NCI-H2029 (cell line): ENCODE measurements around the gene FGD6.
"Not testable (repeated sequence)": the region's sequence is repeated elsewhere in the genome, so short reads cannot be mapped to it uniquely, and the experiment has no call there.

Experiments
- DNase-seq: peaks from one replicate; lab custom pipeline; 2025; lab: John Stamatoyannopoulos, UW

FGD6 gene

GRCh38 chr12:95234187-95234586 is 16.9 kb upstream of the FGD6 start:
- DNase-seq: not testable (repeated sequence)

DNA sequence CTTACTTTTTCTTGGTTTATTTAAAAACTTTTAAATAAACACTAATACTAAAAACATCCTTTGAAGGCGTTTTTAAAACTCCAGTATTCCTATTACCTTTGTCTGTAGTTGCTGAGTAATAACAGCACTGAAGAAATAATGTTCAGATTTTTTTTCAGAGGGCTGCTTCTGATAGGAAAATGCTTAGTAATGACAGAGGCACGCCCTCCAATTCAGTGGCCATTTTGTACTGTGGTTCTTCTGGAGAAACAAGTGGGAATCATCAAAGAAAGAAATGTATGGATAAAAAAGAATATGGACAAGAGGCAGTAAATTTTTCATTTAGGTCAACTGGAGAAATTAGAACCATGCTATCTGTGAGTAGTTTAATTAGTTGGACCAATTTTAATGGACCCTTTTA is 13.9 kb upstream of the FGD6 start:
- DNase-seq: no peak

DNA sequence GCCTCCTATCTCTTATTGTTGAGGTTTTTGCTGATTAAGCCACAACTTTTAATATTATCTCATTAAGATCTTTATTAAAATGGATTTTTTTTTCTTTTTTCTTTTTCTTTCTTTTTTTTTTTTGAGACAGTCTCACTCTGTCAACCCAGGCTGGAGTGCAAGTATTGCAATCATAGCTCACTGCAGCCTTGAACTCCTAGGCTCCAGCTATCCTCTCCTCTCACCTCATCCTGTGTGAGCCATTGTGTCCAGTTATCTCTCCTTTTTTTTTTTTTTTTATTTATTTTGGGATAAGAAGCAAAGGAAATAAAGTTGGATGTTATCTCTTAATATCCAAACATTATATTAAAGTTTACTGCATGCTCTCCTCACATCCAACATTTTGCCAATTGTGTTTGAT is 13.0 kb upstream of the FGD6 start:
- DNase-seq: no peak

GRCh38 chr12:95229636-95230035 is 12.4 kb upstream of the FGD6 start:
- no peak for DNase-seq

- no peak for DNase-seq
These were observed 11.3 kb upstream of the FGD6 start for GRCh38 chr12:95228617-95229016.

DNA sequence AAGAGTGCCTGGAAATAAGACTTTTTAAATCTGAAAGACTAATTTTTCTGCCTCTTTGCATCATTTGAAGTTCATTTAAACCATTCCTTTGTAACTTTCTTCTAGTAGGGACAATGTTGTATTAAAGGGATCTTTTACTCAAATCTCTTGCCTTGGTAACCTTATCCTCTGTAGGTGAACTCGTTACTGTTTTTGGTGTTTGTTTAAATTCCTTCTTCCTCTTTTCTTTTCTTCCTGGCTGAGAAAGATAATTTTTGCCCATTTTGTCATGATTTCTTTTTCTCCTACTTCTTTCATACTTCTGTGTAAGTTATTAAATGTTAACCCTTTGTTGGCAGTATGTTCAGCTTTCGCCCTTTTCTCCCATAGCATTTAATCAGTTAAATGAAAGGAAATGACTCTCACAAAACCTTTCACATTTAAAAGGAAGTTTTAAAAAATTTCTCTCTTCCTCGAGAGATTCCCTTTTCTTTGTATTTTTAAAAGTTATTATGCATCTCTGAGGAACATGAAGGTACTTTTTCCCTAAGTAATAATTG is 10.6 kb upstream of the FGD6 start:
- no peak for DNase-seq

- DNase-seq: no peak
These were observed 8.5 kb upstream of the FGD6 start for GRCh38 chr12:95225645-95226212.

- no peak for DNase-seq
These were observed 7.2 kb upstream of the FGD6 start for GRCh38 chr12:95224202-95225170.

GRCh38 chr12:95220726-95221125 is 3.5 kb upstream of the FGD6 start:
- no peak for DNase-seq

GRCh38 chr12:95220190-95220589 is 2.9 kb upstream of the FGD6 start:
- no peak for DNase-seq

- DNase-seq: peak; percentile 57
These were observed 1.2 kb upstream of the FGD6 start for GRCh38 chr12:95218150-95219133.

GRCh38 chr12:95216711-95217376 is 423 bp downstream of the FGD6 start:
- no peak for DNase-seq

GRCh38 chr12:95215949-95216348 is 1.3 kb downstream of the FGD6 start:
- no peak for DNase-seq

DNA sequence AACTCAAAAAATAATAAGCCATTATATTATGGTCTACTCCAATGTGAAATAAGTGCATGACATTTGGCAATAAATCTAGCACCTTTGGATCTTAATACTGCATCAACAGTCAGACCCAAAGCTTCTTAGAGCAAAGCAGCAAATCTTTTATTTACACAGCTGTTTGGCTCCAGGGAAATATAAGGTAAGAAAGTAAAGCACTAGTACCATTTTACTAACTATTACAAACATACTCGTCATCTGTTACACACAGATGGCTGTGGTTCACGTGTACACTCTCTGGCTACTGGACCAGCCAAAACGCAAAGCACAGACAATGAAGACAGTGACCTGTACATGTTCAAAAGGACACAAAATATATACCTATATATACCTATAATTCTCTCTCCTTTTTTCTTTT is 2.8 kb downstream of the FGD6 start:
- DNase-seq: no peak

- no peak for DNase-seq
These were observed 3.3 kb downstream of the FGD6 start for GRCh38 chr12:95213928-95214327.

GRCh38 chr12:95213119-95213518 is 4.1 kb downstream of the FGD6 start:
- no peak for DNase-seq

- DNase-seq: no peak
These were observed 4.7 kb downstream of the FGD6 start for GRCh38 chr12:95212586-95212985.

GRCh38 chr12:95208678-95209077 is 8.6 kb downstream of the FGD6 start:
- DNase-seq: peak; percentile 20

DNA sequence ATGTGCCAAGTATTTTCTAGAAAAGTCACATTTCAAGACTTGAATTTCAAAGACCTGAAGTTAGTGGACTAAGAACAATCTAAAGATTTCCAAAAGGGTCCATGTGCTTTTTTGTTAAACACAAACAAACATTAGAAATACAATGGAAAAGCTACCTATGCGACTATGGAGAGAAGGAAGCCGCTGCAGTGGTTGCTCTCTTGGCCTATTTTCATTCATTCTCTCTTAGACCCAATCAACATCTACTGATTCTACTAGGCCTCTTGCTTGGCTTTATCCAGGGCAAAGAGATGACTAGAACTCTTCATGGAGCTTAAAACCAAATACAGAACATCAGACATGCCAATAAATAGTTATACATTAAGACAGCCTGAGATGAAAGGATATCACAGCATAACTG is 9.9 kb downstream of the FGD6 start:
- no peak for DNase-seq

DNA sequence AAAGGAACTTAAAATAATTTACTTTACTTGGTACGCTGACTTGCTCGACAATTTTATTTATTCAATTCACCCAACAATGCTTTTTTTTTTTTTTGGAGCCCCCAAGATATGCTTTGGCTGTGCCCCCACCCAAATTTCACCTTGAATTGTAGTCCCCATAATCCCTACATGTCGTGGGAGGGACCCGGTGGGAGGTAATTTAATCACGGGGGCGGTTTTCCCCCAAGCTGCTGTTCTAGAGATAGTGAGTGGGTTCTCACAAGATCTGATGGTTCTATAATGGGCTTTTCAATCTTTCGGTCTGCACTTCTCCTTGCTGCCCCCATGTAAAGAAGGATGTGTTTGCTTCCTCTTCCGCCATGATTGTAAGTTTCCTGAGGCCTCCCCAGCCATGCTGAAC is 10.4 kb downstream of the FGD6 start:
- no peak for DNase-seq

GRCh38 chr12:95205685-95206084 is 11.6 kb downstream of the FGD6 start:
- no peak for DNase-seq
